GM21723 (cell line): ENCODE measurements around the gene RPA1.
"Not testable (repeated sequence)": the region's sequence is repeated elsewhere in the genome, so short reads cannot be mapped to it uniquely, and the experiment has no call there.

Experiments used
- ATAC-seq: cut with Tn5 transposase; IDR thresholded peaks from one replicate; pipeline ENCODE4 v1.9.1; 2021; ENCODE audit warnings: mild to moderate bottlenecking, moderate library complexity; ENCODE audit not compliant: unreplicated experiment

Gene RPA1

DNA sequence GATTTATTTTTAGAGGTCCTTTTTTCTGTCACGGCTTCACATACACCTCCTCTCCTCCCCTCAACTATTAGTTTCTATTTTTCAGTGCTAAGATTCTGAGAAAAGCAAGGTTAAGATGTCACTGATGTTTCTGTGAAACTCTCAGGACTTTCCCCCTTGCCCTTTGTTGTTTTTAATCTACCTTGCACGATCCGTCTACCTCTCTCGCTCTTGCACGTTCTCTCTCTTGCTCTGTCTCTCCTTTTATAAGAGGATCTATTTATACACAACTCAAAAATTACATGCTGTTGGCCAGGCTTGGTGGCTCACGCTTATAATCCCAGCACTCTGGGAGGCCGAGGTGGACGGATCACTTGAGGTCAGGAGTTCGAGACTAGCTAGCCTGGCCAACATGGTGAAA lies 43.6 kb downstream of the RPA1 start:
- ATAC-seq, result no peak

DNA sequence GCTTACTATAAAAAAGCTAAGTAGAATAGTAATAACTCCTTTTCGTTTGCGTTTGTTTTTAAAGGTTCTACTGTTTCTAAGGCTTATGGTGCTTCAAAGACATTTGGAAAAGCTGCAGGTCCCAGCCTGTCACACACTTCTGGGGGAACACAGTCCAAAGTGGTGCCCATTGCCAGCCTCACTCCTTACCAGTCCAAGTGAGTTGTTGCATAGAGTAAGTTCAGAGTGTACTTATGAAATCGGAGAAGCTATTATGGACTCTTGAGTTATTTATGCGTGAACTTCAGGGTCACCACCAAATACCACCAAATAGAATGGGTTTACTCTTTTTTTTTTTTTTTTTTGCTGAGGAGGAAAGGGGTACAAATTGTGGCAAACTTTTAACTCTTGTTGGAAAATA lies 45.8 kb downstream of the RPA1 start:
- no peak for ATAC-seq

DNA sequence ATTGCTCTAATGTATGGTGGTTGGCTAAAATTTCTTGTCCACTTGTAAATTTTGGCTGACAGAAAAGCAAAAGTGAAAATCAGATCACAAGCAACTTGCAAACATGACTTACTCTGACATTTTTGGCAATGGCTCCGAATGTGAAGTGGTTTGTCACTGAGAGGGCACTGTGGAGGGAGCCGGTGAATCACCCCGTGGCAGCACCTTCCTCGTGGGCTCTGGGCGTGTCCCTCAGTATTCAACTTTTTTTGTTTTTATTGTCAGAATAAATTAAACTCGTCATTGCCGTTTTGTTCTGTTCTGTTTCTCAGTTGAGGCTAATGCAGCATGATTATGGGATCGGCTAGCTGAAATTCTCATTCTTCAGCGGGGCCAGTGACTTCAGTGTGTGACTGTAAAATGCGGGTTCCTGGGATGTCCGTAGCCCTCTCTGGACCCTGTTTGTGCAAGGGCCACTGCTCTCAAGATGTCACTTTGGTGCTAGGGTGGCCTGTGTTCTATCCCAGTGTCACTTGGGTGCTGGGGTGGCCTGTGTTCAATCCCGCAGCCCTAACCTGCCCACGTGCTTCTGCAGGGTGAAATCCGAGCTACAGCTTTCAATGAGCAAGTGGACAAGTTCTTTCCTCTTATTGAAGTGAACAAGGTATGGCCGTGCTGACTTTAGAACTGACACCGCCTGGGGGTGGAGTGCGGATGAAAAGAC lies 48.8 kb downstream of the RPA1 start:
- ATAC-seq, result no peak

DNA sequence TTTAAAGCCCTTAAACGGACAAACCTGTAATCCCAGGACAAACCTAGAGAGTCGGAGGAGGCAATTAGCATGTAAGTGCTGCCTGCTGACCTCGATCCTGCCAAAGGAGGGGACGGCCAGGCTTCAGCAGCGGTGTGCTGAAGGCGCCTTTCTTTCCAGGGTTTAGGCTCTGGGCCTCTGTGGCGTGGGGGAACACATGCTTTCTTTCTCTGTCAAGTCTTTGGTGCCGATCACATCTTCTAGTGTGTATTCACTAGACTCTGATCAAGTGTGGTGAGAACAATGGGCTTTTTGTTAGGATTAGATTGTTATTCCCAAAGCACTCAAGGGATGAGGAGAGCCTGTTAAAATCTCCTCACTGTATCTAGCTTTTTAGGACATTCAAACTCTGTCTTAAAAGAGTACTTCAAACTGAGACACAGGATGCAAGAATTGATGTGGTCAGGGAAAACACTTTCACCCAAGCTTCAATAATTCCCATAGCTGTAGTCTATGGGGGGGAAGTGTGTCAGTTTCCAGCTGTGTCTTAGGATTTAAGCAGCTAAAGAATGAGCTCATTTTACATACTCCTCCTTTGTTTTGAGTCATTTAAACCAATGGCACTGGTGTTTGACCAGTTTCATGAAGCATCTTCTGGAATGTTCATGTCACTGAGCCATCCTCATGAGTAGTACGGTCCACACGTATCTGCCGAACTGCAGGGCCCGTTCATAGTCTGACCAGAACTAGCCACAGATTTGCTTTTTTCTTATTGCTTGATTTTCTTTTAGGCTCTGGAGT lies 51.2 kb downstream of the RPA1 start:
- no peak for ATAC-seq

DNA sequence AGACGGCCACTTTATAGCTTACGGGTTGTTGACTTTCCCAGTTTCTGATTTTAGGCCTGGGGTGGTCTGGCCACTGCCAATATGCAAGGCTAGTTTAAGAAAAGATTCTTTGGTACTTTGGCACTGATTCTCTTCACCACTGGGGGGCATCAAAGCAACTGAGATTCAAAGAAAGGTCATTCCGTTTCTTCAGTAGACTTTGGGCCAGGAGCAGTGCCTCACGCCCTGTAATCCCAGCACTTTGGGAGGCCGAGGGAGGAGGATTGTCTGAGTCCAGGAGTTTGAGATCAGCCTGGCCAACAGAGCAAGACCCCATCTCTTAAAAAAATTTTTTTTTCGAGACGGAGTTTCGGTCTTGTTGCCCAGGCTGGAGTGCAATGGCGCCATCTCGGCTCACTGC lies 53.0 kb downstream of the RPA1 start:
- ATAC-seq, result no peak

DNA sequence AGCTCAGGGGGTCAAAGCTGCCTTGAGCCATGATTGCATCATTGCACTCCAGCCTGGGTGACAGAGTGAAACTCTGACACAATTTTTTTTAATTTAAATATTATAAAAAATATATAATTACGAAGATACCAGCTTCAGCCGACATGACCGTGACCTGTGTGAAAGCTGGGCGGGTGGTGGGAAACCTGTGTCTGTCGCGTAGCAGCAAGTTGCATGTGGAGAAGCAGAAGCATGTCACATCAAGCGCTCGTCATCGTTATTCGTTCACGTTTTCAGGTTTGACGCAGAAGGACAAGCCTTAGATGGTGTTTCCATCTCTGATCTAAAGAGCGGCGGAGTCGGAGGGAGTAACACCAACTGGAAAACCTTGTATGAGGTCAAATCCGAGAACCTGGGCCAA lies 53.7 kb downstream of the RPA1 start:
- no peak for ATAC-seq

DNA sequence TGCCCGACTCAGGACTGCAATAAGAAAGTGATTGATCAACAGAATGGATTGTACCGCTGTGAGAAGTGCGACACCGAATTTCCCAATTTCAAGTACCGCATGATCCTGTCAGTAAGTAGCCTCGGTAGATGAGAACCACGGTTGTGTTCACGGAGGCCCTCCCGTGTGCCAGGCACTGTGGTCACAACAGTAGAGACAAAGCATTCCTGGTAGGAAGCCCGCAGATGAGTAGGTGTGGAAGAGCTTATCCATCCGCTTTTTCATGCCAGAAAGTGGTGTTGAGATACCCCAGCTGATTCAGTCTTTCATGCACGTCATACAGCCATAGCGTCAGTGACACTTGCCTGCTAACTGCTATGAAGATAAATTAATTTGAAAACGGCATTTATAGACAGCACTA lies 58.9 kb downstream of the RPA1 start:
- ATAC-seq, result no peak

DNA sequence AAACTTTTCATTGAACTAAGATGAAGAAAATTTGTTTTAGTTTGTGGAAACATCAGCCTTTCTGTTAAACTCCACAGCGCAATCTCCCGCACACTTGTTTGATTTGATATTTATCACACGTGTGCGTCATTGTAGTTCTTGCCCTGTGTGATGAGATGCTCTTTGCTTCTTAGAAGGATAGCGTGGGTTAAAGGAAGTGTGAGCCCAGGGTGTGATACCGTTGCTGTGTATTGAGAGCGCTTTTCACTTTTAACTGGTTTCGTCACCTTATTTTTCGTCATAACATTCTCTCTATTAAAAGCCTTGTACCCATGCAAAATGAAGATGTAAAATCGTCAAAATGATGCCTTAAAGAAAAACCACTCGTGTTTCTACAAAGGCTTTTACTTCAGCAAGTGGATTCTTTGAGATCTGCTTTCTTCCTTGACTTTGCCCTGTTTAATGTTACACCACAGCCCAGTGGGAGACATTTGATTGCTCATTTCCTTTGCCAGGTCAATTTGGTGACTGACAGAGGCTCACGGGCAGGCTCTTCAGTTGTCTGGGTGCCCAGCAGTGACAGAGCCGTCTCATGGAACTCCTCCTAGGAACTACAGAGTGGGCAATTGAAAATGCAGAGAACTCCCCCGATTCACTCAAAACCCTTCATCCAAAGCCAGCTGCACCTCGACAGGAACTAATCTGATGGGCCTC lies 61.1 kb downstream of the RPA1 start:
- ATAC-seq, result no peak

DNA sequence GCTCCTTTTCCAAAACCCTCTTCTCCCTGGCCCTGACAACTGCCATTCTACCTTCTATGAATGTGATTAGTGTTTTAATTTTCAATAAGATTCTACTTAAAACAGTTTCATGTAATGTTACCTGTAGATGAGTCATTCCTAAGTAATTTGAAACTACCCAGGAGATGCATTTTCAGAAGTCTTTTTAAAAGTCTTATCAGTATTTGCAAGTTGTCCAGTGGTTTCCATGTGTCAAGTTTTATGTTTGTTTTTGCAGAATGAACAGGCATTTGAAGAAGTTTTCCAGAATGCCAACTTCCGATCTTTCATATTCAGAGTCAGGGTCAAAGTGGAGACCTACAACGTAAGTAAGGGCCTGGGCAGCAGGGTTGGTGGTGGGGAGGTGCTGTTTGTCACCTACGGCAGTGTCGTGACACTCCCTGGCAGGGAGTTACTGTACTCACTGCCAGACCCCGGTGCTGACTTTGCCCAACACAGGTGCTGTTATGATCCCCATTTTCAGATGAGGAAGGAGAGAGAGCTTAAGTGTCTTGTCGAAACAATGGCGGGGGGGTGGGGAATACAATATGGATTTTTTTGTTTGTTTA lies 65.0 kb downstream of the RPA1 start:
- ATAC-seq, result no peak

DNA sequence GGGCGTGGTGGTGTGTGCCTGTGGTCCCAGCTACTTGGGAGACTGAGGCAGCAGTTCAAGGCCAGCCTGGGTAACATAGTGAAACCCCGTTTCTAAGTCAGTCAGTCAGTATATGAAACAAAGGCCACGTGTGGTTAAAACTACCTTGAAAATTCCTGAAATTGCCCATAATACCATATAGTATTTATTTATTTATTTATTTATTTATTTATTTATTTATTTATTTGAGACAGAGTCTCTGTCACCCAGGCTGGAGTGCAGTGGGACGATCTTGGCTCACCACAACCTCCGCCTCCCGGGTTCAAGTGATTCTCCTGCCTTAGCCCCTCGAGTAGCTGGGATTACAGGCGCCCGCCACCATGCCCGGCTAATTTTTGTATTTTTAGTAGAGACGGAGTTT lies 65.7 kb downstream of the RPA1 start:
- not testable (repeated sequence) for ATAC-seq

DNA sequence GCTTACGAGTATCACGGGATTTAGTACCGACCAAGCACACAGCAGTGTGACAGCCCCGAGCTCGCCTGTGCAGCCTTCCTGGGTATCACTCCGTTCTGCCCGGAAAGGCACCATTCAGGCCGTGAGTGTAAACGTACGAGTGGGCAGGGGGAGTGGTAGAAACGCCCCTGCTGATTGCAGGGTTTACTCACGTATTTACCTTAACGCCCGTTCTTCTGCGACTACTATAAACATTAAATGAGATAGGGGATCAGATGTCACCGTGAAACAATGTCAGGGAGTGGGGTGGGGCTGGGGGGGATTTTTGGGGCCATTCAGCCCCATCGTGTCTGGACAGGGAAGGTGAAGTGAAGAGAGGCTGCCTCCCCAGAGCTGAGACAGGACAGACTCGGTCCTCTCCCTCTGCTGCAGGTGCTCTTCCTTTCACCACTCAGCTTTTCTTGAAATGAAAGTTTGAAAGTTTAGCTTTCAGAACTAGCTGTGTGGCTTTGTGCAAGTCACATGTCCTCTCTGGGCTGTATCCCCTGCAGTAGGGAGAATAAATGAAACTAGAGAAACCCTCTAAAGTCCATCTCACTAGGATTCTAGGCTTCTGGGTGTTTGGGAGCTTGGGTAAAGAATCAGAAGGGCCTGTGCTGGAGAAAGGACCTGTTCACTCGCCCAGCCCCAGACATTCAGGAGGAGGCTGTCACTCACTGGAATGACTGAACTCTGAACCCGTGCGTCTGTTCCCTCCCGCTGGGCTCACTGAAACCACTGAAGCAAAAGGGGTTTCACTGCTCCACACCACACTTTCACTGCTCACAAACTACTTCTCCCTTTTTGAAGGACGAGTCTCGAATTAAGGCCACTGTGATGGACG lies 66.7 kb downstream of the RPA1 start:
- ATAC-seq, result peak; percentile 62

DNA sequence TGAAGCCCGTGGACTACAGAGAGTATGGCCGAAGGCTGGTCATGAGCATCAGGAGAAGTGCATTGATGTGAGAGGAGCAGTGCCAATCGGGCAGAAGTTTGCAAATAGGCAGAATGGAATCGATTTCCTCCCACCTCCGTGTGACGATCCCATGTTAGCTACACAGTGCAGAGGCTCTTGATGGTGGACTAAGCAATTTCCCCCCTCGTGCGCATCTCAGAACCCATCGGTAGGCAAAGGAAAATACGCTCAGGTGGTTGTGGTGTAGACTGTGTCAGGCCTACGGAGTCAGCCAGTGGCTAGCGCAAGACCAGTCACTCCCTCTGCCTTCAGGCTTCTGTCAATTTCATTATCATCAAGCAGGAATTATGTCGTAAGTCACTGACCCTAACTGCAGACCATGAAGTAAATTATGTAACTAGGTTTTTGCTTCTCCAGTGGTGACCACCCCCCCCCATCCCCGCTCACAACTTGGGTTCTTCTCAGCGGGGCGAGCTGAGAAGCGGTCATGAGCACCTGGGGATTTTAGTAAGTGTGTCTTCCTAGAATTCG lies 67.4 kb downstream of the RPA1 start:
- ATAC-seq, result no peak

DNA sequence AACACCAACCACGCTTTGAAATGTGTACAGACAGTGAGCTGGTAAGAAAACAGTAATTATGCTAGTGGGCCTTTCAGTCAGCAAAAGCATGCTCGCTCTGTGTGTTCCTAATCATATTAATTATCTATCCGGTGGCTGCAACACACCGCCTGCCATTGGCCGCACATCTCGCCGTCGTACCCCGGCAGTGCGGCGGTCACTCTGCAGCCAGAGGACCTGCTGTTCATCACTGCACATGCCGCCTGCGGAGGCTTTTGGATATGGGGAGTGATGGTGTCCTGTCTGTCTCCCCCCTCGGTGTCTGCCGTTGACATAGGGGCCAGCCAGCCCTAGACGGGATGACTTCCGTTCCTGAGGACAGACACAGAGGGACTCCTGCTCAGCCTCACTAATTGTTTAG lies 68.5 kb downstream of the RPA1 start:
- ATAC-seq, result no peak

DNA sequence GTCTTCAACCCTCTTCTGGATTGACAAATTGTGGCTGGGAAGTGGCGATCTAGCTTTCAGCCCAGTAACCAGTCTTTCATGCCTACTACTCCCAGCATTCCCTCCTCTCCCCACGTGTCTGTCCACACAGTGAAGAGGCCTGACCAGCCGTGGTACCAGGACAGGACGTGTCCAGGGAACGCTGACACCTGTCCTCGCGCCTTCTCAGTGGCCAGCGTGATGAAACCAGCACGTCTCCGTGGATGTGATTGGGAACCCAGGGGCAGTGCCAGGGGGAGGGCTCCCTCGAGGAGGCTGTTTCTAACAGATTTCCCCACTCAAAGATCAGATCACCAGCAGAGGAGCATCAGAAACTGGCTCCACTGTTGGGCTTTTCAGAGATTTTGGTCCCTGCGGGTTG lies 69.1 kb downstream of the RPA1 start:
- ATAC-seq, result no peak

DNA sequence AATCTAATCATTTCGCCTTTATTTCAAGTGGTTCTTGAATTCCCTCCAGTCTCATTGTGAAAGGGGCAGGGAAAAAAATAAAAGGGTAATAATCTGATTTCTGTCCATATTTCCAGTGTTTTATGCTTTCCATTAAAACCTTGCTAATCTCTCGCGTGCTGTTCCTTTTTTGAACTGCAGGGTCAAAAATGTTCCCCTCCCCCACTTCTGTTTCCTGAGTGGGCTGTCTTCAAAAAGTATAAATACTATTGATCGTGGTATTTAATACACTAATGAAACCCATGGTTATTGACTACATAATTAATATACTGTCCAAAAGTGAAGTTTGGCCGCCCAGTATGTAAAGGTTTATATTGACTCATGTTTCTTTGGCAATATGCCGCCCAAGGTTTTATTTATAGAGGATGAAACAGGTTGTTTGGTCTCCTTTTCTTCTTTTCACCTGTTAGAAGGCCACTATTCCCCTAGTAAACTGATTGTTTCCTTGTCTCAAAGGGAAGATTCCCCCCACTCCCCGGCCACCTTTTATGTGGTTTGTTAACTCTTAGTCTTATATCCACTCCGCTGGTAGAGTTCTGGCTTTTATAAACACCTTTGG lies 69.7 kb downstream of the RPA1 start:
- no peak for ATAC-seq

DNA sequence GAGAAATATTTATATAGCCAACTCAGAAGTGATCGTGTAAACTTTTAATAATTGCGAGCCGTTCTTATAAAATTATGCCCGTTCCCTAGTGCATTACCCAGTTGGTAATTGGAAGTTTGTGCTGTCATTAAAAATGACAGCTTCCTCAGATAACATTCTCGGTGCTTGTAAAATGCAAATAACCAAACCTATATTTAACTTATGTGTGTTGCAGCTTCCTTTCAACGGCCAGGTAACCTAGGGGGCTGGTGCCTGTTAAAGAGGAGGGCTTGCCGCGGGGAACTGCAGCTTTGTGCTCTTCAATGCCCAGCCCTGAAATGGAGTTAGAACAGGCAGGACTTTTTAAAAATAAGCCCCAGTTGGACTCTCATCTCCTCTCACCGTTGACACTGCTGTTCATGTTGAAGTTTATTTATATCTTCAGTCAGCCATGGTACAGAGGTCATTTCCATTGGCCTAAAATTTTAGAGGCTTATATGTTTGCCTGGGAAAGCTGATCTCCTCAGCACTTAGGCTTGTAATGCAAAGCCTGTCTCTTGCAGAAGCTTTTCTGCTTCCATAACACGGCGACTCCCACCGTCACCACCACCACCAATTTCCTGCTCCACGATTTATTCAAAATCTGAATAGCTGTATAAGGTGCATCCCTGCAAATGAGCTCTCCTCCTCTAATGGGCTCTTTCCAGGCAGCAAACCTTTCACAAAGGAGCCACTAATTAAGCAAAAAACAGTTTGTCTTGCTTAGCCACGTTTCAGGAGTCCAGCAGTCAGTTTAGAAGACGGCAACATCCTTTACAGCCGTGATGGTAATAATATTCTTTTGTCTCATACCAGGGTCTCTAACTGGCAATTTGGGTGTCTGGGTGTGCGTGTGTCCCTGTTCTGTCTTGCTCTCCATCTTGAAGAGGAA lies 74.7 kb downstream of the RPA1 start:
- no peak for ATAC-seq

DNA sequence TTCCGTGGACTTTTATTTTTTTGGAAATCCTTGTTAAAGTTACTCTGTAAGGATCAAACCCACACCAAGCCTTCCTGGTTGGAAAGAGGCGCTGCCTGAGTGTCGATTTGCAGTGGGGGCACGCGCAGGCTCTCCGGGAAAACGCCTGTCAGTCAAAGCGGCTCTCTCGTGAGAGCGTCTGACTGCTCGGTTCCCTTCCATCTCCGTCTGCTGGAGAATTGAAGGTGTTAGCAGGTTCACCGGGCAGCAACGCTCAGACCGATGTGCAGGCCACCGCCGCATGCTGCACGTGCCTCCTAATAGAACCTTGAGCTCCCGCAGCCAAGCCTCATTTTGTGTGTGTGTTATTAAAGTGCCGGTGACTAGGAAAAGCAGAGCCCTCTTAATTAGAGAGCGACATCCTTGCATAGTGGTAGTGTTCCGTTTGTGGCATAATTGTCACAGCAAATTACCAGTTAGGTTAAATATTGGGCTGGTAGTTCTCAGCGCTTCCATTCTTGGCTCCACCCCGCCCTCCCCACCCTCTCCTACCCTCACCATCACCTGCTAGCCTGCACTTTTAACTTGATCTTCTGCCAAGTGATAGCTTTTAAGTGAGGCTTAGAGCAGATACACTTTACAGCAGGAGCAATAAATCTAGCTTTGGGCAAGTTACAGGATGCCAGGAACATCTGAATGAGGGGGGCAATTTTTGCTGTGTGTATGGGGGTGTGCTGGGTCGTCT lies 75.5 kb downstream of the RPA1 start:
- no peak for ATAC-seq

DNA sequence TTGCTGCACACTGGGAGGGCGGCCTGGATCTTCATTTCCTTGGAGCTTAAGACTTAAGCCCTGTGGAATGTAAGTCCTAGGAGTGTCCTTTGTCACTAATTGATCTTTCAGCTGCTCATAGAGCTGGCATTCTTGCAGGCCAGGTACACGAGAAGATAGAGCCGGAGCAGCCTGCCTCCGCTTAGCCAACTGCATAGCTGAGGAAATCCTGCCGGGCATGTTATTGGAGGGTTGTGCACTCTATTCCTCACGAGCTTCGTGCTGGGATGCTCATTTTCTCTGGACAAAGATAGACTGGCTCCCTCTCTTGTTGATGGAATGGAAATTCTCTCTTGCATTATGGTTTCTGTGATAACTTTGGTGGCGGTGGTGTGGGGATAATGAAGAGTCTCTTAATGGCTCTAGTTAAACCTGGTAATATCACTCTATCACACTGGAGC lies 76.9 kb downstream of the RPA1 start:
- no peak for ATAC-seq
